GM19397 (cell line): ENCODE measurements around the gene PCDHGB7.
"Not testable (repeated sequence)": the region's sequence is repeated elsewhere in the genome, so short reads cannot be mapped to it uniquely, and the experiment has no call there.

ENCODE experiments used
- ATAC-seq: cut with Tn5 transposase; IDR thresholded peaks from one replicate; pipeline ENCODE4 v1.9.1; 2021; ENCODE audit warnings: mild to moderate bottlenecking, moderate library complexity; ENCODE audit not compliant: unreplicated experiment

The PCDHGB7 gene

GRCh38 chr5:141394401-141395187 is 22.9 kb upstream of the PCDHGB7 start:
- not testable (repeated sequence) for ATAC-seq

DNA sequence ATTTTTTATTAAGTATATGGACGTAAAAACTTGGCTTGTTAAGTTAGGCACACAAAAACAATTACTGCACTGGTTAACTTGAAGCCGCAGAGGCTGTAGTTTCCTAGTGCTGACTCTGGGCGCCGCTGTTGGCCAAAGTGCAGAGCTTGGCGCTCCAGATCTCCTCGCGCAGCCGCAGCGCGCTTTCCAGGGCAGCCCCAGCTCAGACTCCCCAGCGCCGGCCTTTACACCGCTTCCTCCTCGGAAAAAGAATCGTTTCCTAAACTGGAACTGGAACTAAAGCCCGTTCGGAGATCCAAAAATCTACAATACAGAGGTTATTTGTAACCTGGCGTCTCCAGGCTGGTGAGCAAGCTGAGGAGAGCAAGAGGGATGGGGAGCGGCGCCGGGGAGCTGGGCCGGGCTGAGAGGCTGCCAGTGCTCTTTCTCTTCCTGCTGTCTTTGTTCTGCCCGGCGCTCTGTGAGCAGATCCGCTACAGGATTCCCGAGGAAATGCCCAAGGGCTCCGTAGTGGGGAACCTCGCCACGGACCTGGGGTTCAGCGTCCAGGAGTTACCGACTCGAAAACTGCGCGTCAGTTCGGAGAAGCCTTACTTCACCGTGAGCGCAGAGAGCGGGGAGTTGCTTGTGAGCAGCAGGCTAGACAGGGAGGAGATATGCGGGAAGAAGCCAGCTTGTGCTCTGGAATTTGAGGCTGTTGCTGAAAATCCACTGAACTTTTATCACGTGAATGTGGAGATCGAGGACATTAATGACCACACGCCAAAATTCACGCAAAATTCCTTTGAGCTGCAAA is 19.5 kb upstream of the PCDHGB7 start, which contains the start of gene PCDHGB5:
Gene PCDHGB5 (plus strand): TSS at position 192 of the 796 bp plus-strand sequence. CDS start 181 bp downstream, at position 373.
- ATAC-seq: peak; percentile 96

GRCh38 chr5:141398608-141399007 is 18.9 kb upstream of the PCDHGB7 start:
- no peak for ATAC-seq

- ATAC-seq: no peak
These were observed 17.8 kb upstream of the PCDHGB7 start for GRCh38 chr5:141399555-141400258.

DNA sequence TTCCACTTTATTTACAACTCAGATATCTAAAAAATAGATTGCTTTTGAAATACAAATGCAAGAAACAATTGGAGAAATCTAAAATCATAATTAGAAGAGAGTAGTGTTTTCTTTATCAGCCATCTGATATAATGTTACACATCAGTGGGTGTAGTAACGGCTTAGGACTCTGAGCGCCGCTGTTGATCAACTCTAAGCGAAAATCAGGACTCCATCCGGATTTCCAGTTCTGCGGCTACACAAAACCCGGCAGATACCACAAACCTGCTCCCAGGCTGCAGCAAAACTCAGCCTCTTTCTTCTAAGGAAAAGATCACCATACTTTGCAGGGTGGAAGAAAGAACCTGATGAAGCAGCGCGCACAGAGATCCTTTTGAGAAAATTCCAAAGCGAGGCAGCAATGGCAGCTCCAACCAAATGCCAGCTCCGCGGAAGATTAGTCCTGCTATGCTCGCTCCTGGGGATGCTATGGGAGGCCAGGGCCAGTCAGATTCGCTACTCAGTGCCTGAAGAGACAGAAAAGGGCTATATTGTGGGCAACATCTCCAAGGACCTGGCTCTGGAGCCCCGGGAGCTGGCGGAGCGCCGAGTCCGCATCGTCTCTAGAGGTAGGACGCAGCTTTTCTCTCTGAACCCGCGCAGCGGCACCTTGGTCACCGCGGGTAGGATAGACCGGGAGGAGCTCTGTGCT is 14.8 kb upstream of the PCDHGB7 start, which contains the start of gene PCDHGA9:
Gene PCDHGA9 (plus strand): TSS at position 226 of the 691 bp plus-strand sequence. CDS start 175 bp downstream, at position 401.
- ATAC-seq: no peak

GRCh38 chr5:141403387-141403786 is 14.1 kb upstream of the PCDHGB7 start:
- no peak for ATAC-seq

DNA sequence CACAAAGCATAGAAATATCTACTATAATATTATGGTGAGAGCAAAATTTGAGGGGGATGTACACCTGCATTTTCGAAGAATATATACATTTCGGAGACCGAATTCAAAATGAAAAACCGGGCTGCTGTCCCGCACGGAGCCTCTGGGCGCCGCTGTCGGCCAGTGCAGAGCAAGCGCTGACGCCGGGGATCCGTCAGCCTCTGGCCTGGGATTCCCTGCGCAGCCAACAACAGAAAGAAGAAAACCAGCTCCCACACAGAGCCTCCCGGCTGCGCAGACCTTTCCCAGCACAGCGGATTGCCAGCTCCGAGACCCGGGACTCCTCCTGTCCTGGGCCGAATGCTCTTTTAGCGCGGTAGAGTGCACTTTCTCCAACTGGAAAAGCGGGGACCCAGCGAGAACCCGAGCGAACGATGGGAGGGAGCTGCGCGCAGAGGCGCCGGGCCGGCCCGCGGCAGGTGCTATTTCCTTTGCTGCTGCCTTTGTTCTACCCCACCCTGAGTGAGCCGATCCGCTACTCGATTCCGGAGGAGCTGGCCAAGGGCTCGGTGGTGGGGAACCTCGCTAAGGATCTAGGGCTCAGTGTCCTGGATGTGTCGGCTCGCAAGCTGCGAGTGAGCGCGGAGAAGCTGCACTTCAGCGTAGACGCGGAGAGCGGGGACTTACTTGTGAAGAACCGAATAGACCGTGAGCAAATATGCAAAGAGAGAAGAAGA is 9.5 kb upstream of the PCDHGB7 start, which contains the start of gene PCDHGB6:
Gene PCDHGB6 (plus strand): TSS at position 232 of the 716 bp plus-strand sequence. CDS start 182 bp downstream, at position 414.
- not testable (repeated sequence) for ATAC-seq

DNA sequence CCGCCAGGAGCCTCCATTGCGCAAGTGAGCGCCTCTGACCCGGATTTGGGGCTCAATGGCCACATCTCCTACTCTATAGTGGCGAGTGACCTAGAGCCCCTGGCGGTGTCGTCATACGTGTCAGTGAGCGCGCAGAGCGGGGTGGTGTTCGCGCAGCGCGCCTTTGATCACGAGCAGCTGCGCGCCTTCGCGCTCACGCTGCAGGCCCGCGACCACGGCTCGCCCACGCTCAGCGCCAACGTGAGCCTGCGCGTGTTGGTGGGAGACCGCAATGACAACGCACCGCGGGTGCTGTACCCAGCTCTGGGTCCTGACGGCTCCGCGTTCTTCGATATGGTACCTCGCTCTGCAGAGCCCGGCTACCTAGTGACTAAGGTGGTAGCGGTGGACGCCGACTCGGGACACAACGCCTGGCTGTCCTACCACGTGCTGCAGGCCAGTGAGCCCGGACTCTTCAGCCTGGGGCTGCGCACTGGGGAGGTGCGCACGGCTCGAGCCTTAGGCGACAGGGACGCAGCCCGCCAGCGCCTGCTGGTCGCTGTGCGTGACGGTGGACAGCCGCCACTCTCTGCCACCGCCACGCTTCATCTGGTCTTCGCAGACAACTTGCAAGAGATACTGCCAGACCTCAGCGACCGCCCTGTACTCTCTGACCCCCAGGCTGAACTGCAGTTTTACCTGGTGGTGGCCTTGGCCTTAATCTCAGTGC is 7.7 kb upstream of the PCDHGB7 start:
- no peak for ATAC-seq

DNA sequence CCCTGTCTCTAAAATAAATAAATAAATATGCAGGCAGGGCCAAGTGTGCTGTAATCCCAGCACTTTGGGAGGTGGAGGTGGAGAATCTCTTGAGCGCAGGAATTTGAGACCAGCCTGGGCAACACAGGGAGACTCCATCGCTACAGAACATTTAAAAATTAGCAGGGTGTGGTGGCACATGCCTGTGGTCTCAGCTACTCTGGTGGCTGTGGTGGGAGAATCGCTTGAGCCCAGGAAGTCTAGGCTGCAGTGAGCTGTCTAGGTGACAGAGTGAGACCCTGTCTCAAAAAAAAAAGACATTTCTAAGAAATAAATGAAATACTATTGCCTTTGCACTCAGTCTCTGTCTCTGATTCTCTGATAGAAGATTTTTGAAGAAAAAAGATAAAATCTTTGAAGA is 5.9 kb upstream of the PCDHGB7 start:
- no peak for ATAC-seq

- ATAC-seq: peak; percentile 72
These were observed 4.5 kb upstream of the PCDHGB7 start, which contains the start of gene PCDHGA10 for GRCh38 chr5:141412854-141413539. Gene PCDHGA10 (plus strand): TSS chr5:141412987. CDS start chr5:141413176, 189 bp downstream.

GRCh38 chr5:141413540-141414069 is 3.9 kb upstream of the PCDHGB7 start:
- ATAC-seq: no peak

GRCh38 chr5:141414548-141415274 is 2.8 kb upstream of the PCDHGB7 start:
- not testable (repeated sequence) for ATAC-seq

DNA sequence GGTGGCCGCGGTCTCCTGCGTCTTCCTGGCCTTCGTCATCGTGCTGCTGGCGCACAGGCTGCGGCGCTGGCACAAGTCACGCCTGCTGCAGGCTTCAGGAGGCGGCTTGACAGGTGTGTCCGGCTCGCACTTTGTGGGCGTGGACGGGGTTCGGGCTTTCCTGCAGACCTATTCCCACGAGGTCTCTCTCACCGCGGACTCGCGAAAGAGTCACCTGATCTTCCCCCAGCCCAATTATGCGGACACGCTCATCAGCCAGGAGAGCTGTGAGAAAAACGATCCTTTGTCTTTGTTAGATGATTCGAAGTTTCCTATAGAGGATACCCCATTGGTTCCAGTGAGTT is 2.2 kb upstream of the PCDHGB7 start:
- not testable (repeated sequence) for ATAC-seq

GRCh38 chr5:141419074-141419880 is 1.8 kb downstream of the PCDHGB7 start:
- no peak for ATAC-seq

DNA sequence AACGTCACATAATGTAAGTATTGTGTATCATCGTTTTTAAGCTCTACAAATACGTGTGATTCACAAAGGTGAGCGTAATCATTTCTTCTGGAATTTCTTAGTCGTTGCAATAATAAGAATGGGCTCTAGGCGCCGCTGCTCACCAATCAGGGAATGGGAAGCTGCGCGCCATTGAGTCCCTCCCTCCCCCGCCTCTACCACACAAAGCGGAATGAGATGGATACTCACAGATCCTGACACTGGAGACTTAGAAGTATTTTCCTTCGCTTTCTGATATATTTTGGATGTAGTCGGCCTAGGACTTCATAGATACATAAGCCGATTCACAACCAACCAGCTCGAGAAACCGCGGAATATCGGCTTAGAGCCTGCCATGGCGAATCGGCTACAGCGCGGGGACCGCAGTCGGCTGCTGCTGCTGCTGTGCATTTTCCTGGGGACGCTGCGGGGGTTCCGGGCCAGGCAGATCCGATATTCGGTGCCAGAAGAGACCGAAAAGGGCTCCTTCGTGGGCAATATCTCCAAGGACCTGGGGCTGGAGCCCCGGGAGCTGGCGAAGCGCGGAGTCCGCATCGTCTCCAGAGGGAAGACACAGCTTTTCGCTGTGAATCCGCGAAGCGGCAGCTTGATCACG is 3.5 kb downstream of the PCDHGB7 start, which contains the start of gene PCDHGA11:
Gene PCDHGA11 (plus strand): TSS at position 197 of the 634 bp plus-strand sequence. CDS start 177 bp downstream, at position 374.
- no peak for ATAC-seq

GRCh38 chr5:141421489-141421855 is 4.0 kb downstream of the PCDHGB7 start:
- no peak for ATAC-seq
